ENCODE measurements around the gene STIM2. TPM values are rescaled to one million over a fixed set of nuclear protein-coding genes. Genes with fewer than 3 reads are reported as not detected.

Gene STIM2
- total RNA-seq, 2 experiments from 2014 or later, result 40.5 to 43.1 TPM

GRCh38 chr4:26873391-26874026, 12.9 kb downstream of the STIM2 start:
- CTCF ChIA-PET, result interaction anchor here (0.6 to 1.8 kb wide), 7 partner anchors 11 to 134 kb away, joined by 3 to 6 read pairs (median 4); no protein-coding TSS in a partner anchor
- peak; percentile 89 for DNase-seq
- no peaks in the 10 kb centered on the region for H3K27me3 Mint-ChIP-seq (ENCODE audit: low read depth)
- H3K4me3 Mint-ChIP-seq, result no peak overlapping the region
- peak overlapping the region; percentile 69 for H3K27ac Mint-ChIP-seq
- H3K36me3 Mint-ChIP-seq (ENCODE audit: low read depth), result peaks cover 13% of the 10 kb centered on the region
- H3K4me1 Mint-ChIP-seq (ENCODE audit: low read depth), result peaks cover 80% of the 10 kb centered on the region
- intact Hi-C loops (cut with micrococcal nuclease), result loop anchor here (1.0 to 2.0 kb wide), 8 partner anchors 13 to 799 kb away; partner anchors contain the start of gene STIM2
- peaks cover 2% of the 10 kb centered on the region for H3K9me3 Mint-ChIP-seq

- Mint-ChIP-seq H3K27ac (peak overlapping the region; percentile 69), H3K36me3 (ENCODE audit: low read depth) (peaks cover 14% of the 10 kb centered on the region), H3K4me1 (ENCODE audit: low read depth) (peaks cover 80% of the 10 kb centered on the region), H3K27me3 (ENCODE audit: low read depth) (no peaks in the 10 kb centered on the region), H3K9me3 (peaks cover 4% of the 10 kb centered on the region), H3K4me3 (no peak overlapping the region)
- CTCF ChIA-PET, result interaction anchor here (1.5 to 1.8 kb wide), 3 partner anchors 13 to 134 kb away, joined by 4 to 6 read pairs (median 5); no protein-coding TSS in a partner anchor
- no peak for DNase-seq
- intact Hi-C loops (cut with micrococcal nuclease), result no loop called here
Observed at GRCh38 chr4:26874110-26874509, 13.5 kb downstream of the STIM2 start.

DNA sequence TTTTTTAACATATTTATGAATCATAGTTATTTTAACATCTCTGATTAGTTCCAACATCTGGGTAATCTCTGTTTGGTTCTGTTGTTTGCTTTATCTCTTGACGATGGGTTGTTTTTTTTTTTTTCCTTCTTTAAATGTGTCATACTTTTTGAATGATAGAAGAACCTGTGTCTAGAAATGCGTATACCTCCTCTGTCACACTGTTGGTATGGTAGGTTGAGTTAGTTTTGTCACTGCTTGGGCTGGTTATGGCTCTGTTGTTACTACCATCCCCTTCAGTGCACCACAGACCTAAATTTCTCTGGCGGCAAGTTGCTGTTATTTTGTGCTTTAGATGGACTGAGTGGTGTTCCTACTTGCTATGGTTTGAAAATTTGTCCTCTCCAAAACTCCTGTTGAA, 16.8 kb downstream of the STIM2 start:
- H3K36me3 Mint-ChIP-seq (ENCODE audit: low read depth), result peaks cover 11% of the 10 kb centered on the region
- intact Hi-C loops (cut with micrococcal nuclease), result loop anchor here (5.0 kb wide), 1 partner anchor 555 kb away; the partner anchor contains the start of gene RBPJ
- H3K4me3 Mint-ChIP-seq, result no peak overlapping the region
- H3K27ac Mint-ChIP-seq, result peak overlapping the region; percentile 99
- peaks cover 82% of the 10 kb centered on the region for H3K4me1 Mint-ChIP-seq (ENCODE audit: low read depth)
- no peak for DNase-seq
- CTCF ChIA-PET, result no interaction called here
- peaks cover 4% of the 10 kb centered on the region for H3K9me3 Mint-ChIP-seq
- H3K27me3 Mint-ChIP-seq (ENCODE audit: low read depth), result no peaks in the 10 kb centered on the region

- H3K36me3 Mint-ChIP-seq (ENCODE audit: low read depth), result peaks cover 11% of the 10 kb centered on the region
- CTCF ChIA-PET, result no interaction called here
- peak overlapping the region; percentile 99 for H3K27ac Mint-ChIP-seq
- DNase-seq, result no peak
- H3K4me3 Mint-ChIP-seq, result peak overlapping the region; percentile 63
- peaks cover 4% of the 10 kb centered on the region for H3K9me3 Mint-ChIP-seq
- intact Hi-C loops (cut with micrococcal nuclease), result loop anchor here (1.0 to 5.0 kb wide), 2 partner anchors 8 to 556 kb away; partner anchors contain the start of gene RBPJ
- H3K27me3 Mint-ChIP-seq (ENCODE audit: low read depth), result no peaks in the 10 kb centered on the region
- peaks cover 81% of the 10 kb centered on the region for H3K4me1 Mint-ChIP-seq (ENCODE audit: low read depth)
Observed at GRCh38 chr4:26877961-26878360, 17.3 kb downstream of the STIM2 start.

GRCh38 chr4:26878794-26879391, 18.3 kb downstream of the STIM2 start:
- intact Hi-C loops (cut with micrococcal nuclease), result loop anchor here (1.0 to 5.0 kb wide), 5 partner anchors 7 to 557 kb away; partner anchors contain the start of genes RBPJ and STIM2
- peak overlapping the region; percentile 63 for H3K4me3 Mint-ChIP-seq
- CTCF ChIA-PET, result no interaction called here
- no peaks in the 10 kb centered on the region for H3K27me3 Mint-ChIP-seq (ENCODE audit: low read depth)
- H3K36me3 Mint-ChIP-seq (ENCODE audit: low read depth), result peaks cover 11% of the 10 kb centered on the region
- H3K9me3 Mint-ChIP-seq, result peaks cover 4% of the 10 kb centered on the region
- H3K4me1 Mint-ChIP-seq (ENCODE audit: low read depth), result peaks cover 80% of the 10 kb centered on the region
- no peak for DNase-seq
- peak overlapping the region; percentile 99 for H3K27ac Mint-ChIP-seq

DNA sequence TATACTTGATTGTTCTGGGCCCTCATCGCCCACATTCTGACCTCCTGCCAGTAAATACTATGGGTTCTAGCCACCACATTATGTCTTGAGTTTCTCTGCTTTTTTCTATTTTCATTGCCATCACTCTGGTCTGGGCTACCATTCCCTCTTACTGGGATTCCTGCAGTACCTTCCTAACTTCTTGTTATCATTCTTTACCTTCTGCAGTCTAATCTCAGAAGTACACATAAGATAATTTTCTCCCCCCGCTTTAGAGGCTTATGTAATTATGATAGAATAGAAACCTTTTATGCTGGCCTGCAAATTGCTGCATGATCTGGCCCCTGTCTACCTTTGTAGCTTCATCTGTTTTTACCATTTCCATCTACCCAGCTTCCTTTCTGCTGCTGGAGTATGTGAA, 19.2 kb downstream of the STIM2 start:
- DNase-seq, result no peak
- intact Hi-C loops (cut with micrococcal nuclease), result loop anchor here (1.0 to 5.0 kb wide), 4 partner anchors 20 to 558 kb away; partner anchors contain the start of genes RBPJ and STIM2
- H3K36me3 Mint-ChIP-seq (ENCODE audit: low read depth), result peaks cover 11% of the 10 kb centered on the region
- H3K27me3 Mint-ChIP-seq (ENCODE audit: low read depth), result no peaks in the 10 kb centered on the region
- peak overlapping the region; percentile 2 for H3K4me3 Mint-ChIP-seq
- H3K9me3 Mint-ChIP-seq, result peaks cover 4% of the 10 kb centered on the region
- H3K27ac Mint-ChIP-seq, result peak overlapping the region; percentile 99
- CTCF ChIA-PET, result interaction anchor here (0.5 to 1.0 kb wide), 4 partner anchors 11 to 421 kb away, joined by 3 to 4 read pairs (median 3); no protein-coding TSS in a partner anchor
- H3K4me1 Mint-ChIP-seq (ENCODE audit: low read depth), result peaks cover 74% of the 10 kb centered on the region

- Mint-ChIP-seq H3K27me3 (ENCODE audit: low read depth) (no peaks in the 10 kb centered on the region), H3K36me3 (ENCODE audit: low read depth) (no peaks in the 10 kb centered on the region), H3K4me3 (peak overlapping the region; percentile 52), H3K4me1 (ENCODE audit: low read depth) (peaks cover 71% of the 10 kb centered on the region), H3K9me3 (no peaks in the 10 kb centered on the region), H3K27ac (peak overlapping the region; percentile 91)
- intact Hi-C loops (cut with micrococcal nuclease), result loop anchor here (1.0 kb wide), 3 partner anchors 19 to 75 kb away; partner anchors contain the start of gene STIM2
- DNase-seq, result no peak
- CTCF ChIA-PET, result interaction anchor here (0.6 to 1.4 kb wide), 3 partner anchors 11 to 117 kb away, joined by 3 to 4 read pairs (median 4); no protein-coding TSS in a partner anchor
Observed at GRCh38 chr4:26884026-26884425, 23.4 kb downstream of the STIM2 start.

GRCh38 chr4:26884486-26884988, 23.9 kb downstream of the STIM2 start:
- Mint-ChIP-seq H3K27me3 (ENCODE audit: low read depth) (no peaks in the 10 kb centered on the region), H3K27ac (peak overlapping the region; percentile 91), H3K36me3 (ENCODE audit: low read depth) (no peaks in the 10 kb centered on the region), H3K4me3 (peak overlapping the region; percentile 52), H3K4me1 (ENCODE audit: low read depth) (peaks cover 70% of the 10 kb centered on the region), H3K9me3 (no peaks in the 10 kb centered on the region)
- CTCF ChIA-PET, result interaction anchor here (0.6 to 1.9 kb wide), 4 partner anchors 11 to 116 kb away, joined by 3 to 5 read pairs (median 4); partner anchors contain the start of gene STIM2
- intact Hi-C loops (cut with micrococcal nuclease), result loop anchor here (1.0 kb wide), 3 partner anchors 19 to 75 kb away; partner anchors contain the start of gene STIM2
- DNase-seq, result no peak

DNA sequence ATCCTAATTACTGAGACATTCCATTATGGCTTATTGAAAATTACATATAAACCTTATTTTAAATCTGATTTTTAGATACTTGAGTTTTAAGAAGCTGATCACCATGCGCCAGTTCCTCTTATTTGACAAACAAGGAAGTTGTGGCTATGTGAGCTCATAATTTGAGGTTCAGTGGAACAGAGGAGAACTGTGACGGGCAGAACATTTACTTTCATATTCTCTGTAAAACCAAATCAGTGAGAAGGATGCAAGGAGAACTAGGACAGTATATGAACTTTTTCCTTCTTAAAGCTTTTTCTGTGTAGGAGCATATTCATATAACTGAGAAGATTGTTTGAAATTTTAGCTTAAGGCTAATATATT, 25.3 kb downstream of the STIM2 start:
- H3K4me1 Mint-ChIP-seq (ENCODE audit: low read depth), result peaks cover 67% of the 10 kb centered on the region
- H3K36me3 Mint-ChIP-seq (ENCODE audit: low read depth), result peaks cover 8% of the 10 kb centered on the region
- DNase-seq, result peak; percentile 42
- H3K27me3 Mint-ChIP-seq (ENCODE audit: low read depth), result no peaks in the 10 kb centered on the region
- CTCF ChIA-PET, result interaction anchor here (0.9 to 2.3 kb wide), 8 partner anchors 8 to 810 kb away, joined by 3 to 13 read pairs (median 4); partner anchors contain the start of gene STIM2
- H3K4me3 Mint-ChIP-seq, result peak overlapping the region; percentile 58
- peaks cover 4% of the 10 kb centered on the region for H3K9me3 Mint-ChIP-seq
- H3K27ac Mint-ChIP-seq, result peak overlapping the region; percentile 88
- intact Hi-C loops (cut with micrococcal nuclease), result loop anchor here (1.0 to 5.0 kb wide), 4 partner anchors 8 to 1024 kb away; partner anchors contain the start of gene SEL1L3

GRCh38 chr4:26887143-26887542, 26.5 kb downstream of the STIM2 start:
- H3K4me3 Mint-ChIP-seq, result peak overlapping the region; percentile 74
- H3K27ac Mint-ChIP-seq, result peak overlapping the region; percentile 88
- peaks cover 12% of the 10 kb centered on the region for H3K36me3 Mint-ChIP-seq (ENCODE audit: low read depth)
- no peak for DNase-seq
- H3K4me1 Mint-ChIP-seq (ENCODE audit: low read depth), result peaks cover 66% of the 10 kb centered on the region
- no peaks in the 10 kb centered on the region for H3K27me3 Mint-ChIP-seq (ENCODE audit: low read depth)
- intact Hi-C loops (cut with micrococcal nuclease), result loop anchor here (5.0 kb wide), 1 partner anchor 1025 kb away; the partner anchor contains the start of gene SEL1L3
- CTCF ChIA-PET, result interaction anchor here (0.5 to 2.3 kb wide), 5 partner anchors 7 to 780 kb away, joined by 3 to 13 read pairs (median 5); no protein-coding TSS in a partner anchor
- H3K9me3 Mint-ChIP-seq, result peaks cover 11% of the 10 kb centered on the region

GRCh38 chr4:26887809-26888208, 27.2 kb downstream of the STIM2 start:
- peaks cover 66% of the 10 kb centered on the region for H3K4me1 Mint-ChIP-seq (ENCODE audit: low read depth)
- peaks cover 12% of the 10 kb centered on the region for H3K9me3 Mint-ChIP-seq
- H3K36me3 Mint-ChIP-seq (ENCODE audit: low read depth), result peaks cover 14% of the 10 kb centered on the region
- H3K4me3 Mint-ChIP-seq, result no peak overlapping the region
- intact Hi-C loops (cut with micrococcal nuclease), result loop anchor here (5.0 kb wide), 1 partner anchor 1026 kb away; the partner anchor contains the start of gene SEL1L3
- DNase-seq, result no peak
- CTCF ChIA-PET, result interaction anchor here (1.0 to 2.3 kb wide), 3 partner anchors 15 to 116 kb away, joined by 4 to 13 read pairs (median 6); no protein-coding TSS in a partner anchor
- no peak overlapping the region for H3K27ac Mint-ChIP-seq
- no peaks in the 10 kb centered on the region for H3K27me3 Mint-ChIP-seq (ENCODE audit: low read depth)

DNA sequence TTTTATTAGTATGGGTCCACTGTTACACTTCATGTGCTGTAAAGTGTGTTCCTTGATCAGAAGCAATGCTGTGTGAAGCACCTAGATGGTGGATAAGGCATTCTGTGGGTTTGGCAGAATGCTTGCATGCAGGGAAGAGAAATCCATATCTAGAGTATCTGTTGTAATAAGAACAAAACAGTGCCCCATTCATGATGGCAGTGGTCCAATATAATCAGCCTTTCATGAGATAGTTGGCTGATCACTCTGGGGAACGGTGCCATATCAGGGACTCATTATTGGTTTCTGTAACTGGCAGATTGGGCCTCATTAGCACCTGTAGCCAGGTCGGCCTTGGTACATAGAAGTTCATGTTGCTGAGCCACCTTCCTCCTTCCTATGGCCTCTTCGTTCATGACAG, 28.7 kb downstream of the STIM2 start:
- no peaks in the 10 kb centered on the region for H3K27me3 Mint-ChIP-seq (ENCODE audit: low read depth)
- peaks cover 12% of the 10 kb centered on the region for H3K9me3 Mint-ChIP-seq
- H3K36me3 Mint-ChIP-seq (ENCODE audit: low read depth), result peaks cover 15% of the 10 kb centered on the region
- no peak for DNase-seq
- no peak overlapping the region for H3K27ac Mint-ChIP-seq
- peaks cover 68% of the 10 kb centered on the region for H3K4me1 Mint-ChIP-seq (ENCODE audit: low read depth)
- CTCF ChIA-PET, result no interaction called here
- no peak overlapping the region for H3K4me3 Mint-ChIP-seq
- intact Hi-C loops (cut with micrococcal nuclease), result loop anchor here (5.0 kb wide), 1 partner anchor 1027 kb away; the partner anchor contains the start of gene SEL1L3

Measured in activated naive CD4-positive, alpha-beta T cell treated with anti-CD3 and anti-CD28 coated beads for 36 hours (primary cell).